ENCODE data around the gene RCN2. TPM values are rescaled to one million over a fixed set of nuclear protein-coding genes. Genes with fewer than 3 reads are reported as not detected.

Gene RCN2
- 54.6 to 69.9 TPM (median 63.6 TPM) in 5 replicates for total RNA-seq (2022; extraction: Qiagen RNA extraction)

GRCh38 chr15:76931397-76932134, at the start of gene RCN2:
RCN2 (plus strand) TSS chr15:76931749; CDS start chr15:76931842, 93 bp downstream.

GRCh38 chr15:76905013-76905839, 26.3 kb upstream of the RCN2 start, which contains the start of gene SCAPER:
SCAPER (minus strand) TSS chr15:76905340; CDS start chr15:76883817, 21,523 bp downstream.

GRCh38 chr15:76994971-76995945, 63.7 kb downstream of the RCN2 start, which contains the start of gene PSTPIP1:
PSTPIP1 (plus strand) TSS chr15:76995126; CDS start chr15:76995574, 448 bp downstream.

Other genes starting within 250 kb of the RCN2 start
- 1.8 to 3.8 TPM (median 3.8 TPM) in 5 replicates for gene SCAPER, start 26.4 kb upstream of the RCN2 start, total RNA-seq (2022; extraction: Qiagen RNA extraction)
- 0.22 TPM in 1 of 5 replicates, not detected in the others for gene PSTPIP1, start 63.4 kb downstream of the RCN2 start, total RNA-seq (2022; extraction: Qiagen RNA extraction)
- 364 to 478 TPM (median 451 TPM) in 5 replicates for gene TSPAN3, start 139.4 kb downstream of the RCN2 start, total RNA-seq (2022; extraction: Qiagen RNA extraction)